Neural cell (in vitro differentiated cells): ENCODE results near the gene APOC4. TPM values are rescaled to one million over a fixed set of nuclear protein-coding genes. Genes with fewer than 3 reads are reported as not detected.

Experiments
- H2AFZ ChIP-seq: fragments of 200-600, 300-800 bp; sonication (generic), shearing (Covaris generic); 2 replicates; pipeline ENCODE4 v1.6.0; 2014; ENCODE audit warnings: low read depth, mild to moderate bottlenecking, antibody characterized with exemption, low read length, moderate library complexity
- H3F3A ChIP-seq: fragments of 200-600 bp; shearing (Covaris generic); 2 replicates; pipeline ENCODE4 v1.6.1; 2016; ENCODE audit warnings: mild to moderate bottlenecking, moderate library complexity, mixed read lengths, antibody characterized with exemption, low read length; ENCODE audit not compliant: insufficient read depth, poor library complexity, severe bottlenecking
- H3K27ac ChIP-seq: fragments of 200-600, 300-800 bp; sonication (generic), shearing (Covaris generic); 2 replicates; pipeline ENCODE4 v1.5.1; 2014; ENCODE audit warnings: mild to moderate bottlenecking, low read length, moderate library complexity
- H3K27me3 ChIP-seq: fragments of 300-800, 200-600 bp; sonication (generic), shearing (Covaris generic); 2 replicates; pipeline ENCODE4 v1.6.0; 2014; ENCODE audit warnings: mild to moderate bottlenecking, low read depth, low read length, moderate library complexity; ENCODE audit not compliant: insufficient read depth
- H3K36me3 ChIP-seq: fragments of 300-800, 200-600 bp; sonication (generic), shearing (Covaris generic); 2 replicates; pipeline ENCODE4 v1.5.1; 2014; ENCODE audit warnings: mild to moderate bottlenecking, antibody characterized with exemption, low read length, moderate library complexity; ENCODE audit not compliant: insufficient read depth
- H3K4me2 ChIP-seq: fragments of 300-800, 200-600 bp; sonication (generic), shearing (Covaris generic); 2 replicates; pipeline ENCODE4 v1.6.0; 2014; ENCODE audit warnings: mild to moderate bottlenecking, low read length
- H3K4me3 ChIP-seq: fragments of 300-800, 200-600 bp; sonication (generic), shearing (Covaris generic); 2 replicates; pipeline ENCODE4 v1.5.1; 2014; ENCODE audit warnings: mild to moderate bottlenecking, low read length, moderate library complexity
- H3K79me2 ChIP-seq: fragments of 200-600 bp; shearing (Covaris generic); replicated peaks from 2 replicates; pipeline ENCODE4 v1.6.0; 2014; ENCODE audit warnings: mild to moderate bottlenecking, low read length, moderate library complexity; ENCODE audit not compliant: insufficient read depth
- H3K9ac ChIP-seq: fragments of 300-800, 200-600 bp; sonication (generic), shearing (Covaris generic); 2 replicates; pipeline ENCODE4 v1.6.1; 2016; ENCODE audit warnings: mild to moderate bottlenecking, low read length, mixed read lengths
- H3K9me2 ChIP-seq: fragments of 200-600 bp; shearing (Covaris generic); 2 replicates; pipeline ENCODE4 v1.6.1; 2016; ENCODE audit warnings: mild to moderate bottlenecking, low read length, mixed read lengths; ENCODE audit not compliant: insufficient read depth
- H3K9me3 ChIP-seq: fragments of 200-600, 300-800 bp; sonication (generic), shearing (Covaris generic); 2 replicates; pipeline ENCODE4 v1.6.1; 2016; ENCODE audit warnings: mild to moderate bottlenecking, mixed run types, low read length, moderate library complexity, mixed read lengths
- H4K20me1 ChIP-seq: fragments of 200-600 bp; shearing (Covaris generic); 2 replicates; pipeline ENCODE4 v1.6.1; 2016; ENCODE audit warnings: mild to moderate bottlenecking, mixed run types; ENCODE audit not compliant: insufficient read depth
- EP300 ChIP-seq: fragments of 450-650 bp; conservative IDR thresholded peaks from 2 replicates; pipeline ENCODE4 v1.6.1; 2014; ENCODE audit warnings: antibody characterized with exemption, mild to moderate bottlenecking, moderate library complexity; ENCODE audit not compliant: poor library complexity, severe bottlenecking
- EZH2 ChIP-seq: fragments of 200-600, 300-800 bp; shearing (Covaris generic), sonication (generic); IDR thresholded peaks from 2 replicates; pipeline ENCODE4 v1.6.1; 2014; ENCODE audit warnings: antibody characterized with exemption, low read length, borderline replicate concordance, mild to moderate bottlenecking; ENCODE audit not compliant: insufficient read depth, poor library complexity, severe bottlenecking
- MXI1 ChIP-seq: fragments of 450-650 bp; conservative IDR thresholded peaks from 2 replicates; pipeline ENCODE4 v1.6.1; 2014; ENCODE audit warnings: antibody characterized with exemption, mild to moderate bottlenecking; ENCODE audit not compliant: poor library complexity, severe bottlenecking
- POLR2AphosphoS5 ChIP-seq: IDR thresholded peaks from 2 replicates; pipeline ENCODE4 v1.6.1; 2012
- RAD21 ChIP-seq: fragments of 450-650 bp; conservative IDR thresholded peaks from 2 replicates; pipeline ENCODE4 v1.6.1; 2014; ENCODE audit warnings: antibody characterized with exemption, mild to moderate bottlenecking, moderate library complexity
- REST ChIP-seq: IDR thresholded peaks from 2 replicates; pipeline ENCODE4 v1.6.1; 2012; ENCODE audit warnings: borderline replicate concordance
- SMC3 ChIP-seq: fragments of 450-650 bp; conservative IDR thresholded peaks from 2 replicates; pipeline ENCODE4 v1.6.1; 2014; ENCODE audit warnings: antibody characterized with exemption, mild to moderate bottlenecking, moderate library complexity; ENCODE audit not compliant: poor library complexity
- TAF1 ChIP-seq: IDR thresholded peaks from 2 replicates; pipeline ENCODE4 v1.6.1; 2012; ENCODE audit warnings: low read depth
- polyA plus RNA-seq: library from polyadenylated mRNA; depleted of rRNA; stranded (reverse); fragments of >200 nt; gene quantifications from 2 replicates; pipeline ENCODE4 v1.2.3, GENCODE V29; 2014
- TF ChIP-seq, protein P1 (sequence below): fragments of 450-650 bp; IDR thresholded peaks from 2 replicates; pipeline ENCODE4 v1.5.1; 2014; ENCODE audit warnings: antibody characterized with exemption, mild to moderate bottlenecking, moderate library complexity; ENCODE audit not compliant: poor library complexity, severe bottlenecking

The APOC4 gene
- polyA plus RNA-seq, 1 donor from 2014 or later, result not detected

DNA sequence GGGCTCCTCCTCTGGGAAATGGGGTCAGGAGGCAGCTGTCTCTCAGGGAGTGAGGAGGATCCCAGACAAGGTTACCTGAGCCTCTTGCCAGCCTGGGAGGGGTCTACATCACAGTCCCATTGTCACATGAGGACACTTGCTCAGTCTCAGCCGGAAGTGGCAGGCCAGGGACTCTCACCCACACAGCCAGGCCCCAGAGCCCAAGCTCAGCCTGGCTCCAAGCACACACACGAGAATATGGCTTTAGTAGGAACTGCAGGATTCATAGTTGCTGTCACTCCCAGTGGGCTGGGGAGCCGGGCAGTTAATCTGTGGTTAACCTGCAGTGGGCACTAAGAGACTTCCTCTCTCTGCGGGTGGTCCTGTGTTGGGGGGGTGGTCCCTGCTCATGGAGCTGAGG, 43.4 kb downstream of the APOC4 start:
- H3K27me3 ChIP-seq, result no peaks in the 10 kb centered on the region
- H3K27ac ChIP-seq, result no peak overlapping the region
- H2AFZ ChIP-seq, result no peak overlapping the region
- no peaks in the 10 kb centered on the region for H3K9me2 ChIP-seq
- H3K4me3 ChIP-seq, result no peak overlapping the region
- TF ChIP-seq EZH2 (no peak), EP300 (no peak), TAF1 (no peak), REST (no peak), SMC3 (no peak)
- TF ChIP-seq, protein P1, sequence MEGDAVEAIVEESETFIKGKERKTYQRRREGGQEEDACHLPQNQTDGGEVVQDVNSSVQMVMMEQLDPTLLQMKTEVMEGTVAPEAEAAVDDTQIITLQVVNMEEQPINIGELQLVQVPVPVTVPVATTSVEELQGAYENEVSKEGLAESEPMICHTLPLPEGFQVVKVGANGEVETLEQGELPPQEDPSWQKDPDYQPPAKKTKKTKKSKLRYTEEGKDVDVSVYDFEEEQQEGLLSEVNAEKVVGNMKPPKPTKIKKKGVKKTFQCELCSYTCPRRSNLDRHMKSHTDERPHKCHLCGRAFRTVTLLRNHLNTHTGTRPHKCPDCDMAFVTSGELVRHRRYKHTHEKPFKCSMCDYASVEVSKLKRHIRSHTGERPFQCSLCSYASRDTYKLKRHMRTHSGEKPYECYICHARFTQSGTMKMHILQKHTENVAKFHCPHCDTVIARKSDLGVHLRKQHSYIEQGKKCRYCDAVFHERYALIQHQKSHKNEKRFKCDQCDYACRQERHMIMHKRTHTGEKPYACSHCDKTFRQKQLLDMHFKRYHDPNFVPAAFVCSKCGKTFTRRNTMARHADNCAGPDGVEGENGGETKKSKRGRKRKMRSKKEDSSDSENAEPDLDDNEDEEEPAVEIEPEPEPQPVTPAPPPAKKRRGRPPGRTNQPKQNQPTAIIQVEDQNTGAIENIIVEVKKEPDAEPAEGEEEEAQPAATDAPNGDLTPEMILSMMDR, result no peak
- no peaks in the 10 kb centered on the region for H3F3A ChIP-seq
- no peak overlapping the region for H3K9ac ChIP-seq
- no peaks in the 10 kb centered on the region for H3K9me3 ChIP-seq
- no peaks in the 10 kb centered on the region for H4K20me1 ChIP-seq
- H3K36me3 ChIP-seq, result no peaks in the 10 kb centered on the region
- no peaks in the 10 kb centered on the region for H3K79me2 ChIP-seq
- no peak overlapping the region for H3K4me2 ChIP-seq

DNA sequence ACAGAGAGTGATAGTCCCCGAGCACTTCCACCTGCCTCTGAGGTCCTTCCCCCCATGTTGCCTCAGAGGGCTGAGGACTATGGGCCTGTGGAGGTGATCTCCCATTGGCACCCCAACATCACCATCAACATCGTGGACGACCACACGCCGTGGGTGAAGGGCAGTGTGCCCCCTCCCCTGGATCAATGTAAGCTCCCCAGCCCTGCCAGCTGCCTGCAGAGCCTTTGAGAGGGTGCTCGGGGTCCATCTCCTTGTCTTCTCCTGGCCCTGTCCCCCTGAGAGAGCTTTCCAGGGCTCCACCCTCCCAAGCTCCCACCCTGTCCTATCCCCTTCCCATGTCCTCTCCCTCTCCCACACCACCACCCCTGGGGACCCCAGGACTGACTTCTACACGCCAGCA, 44.4 kb downstream of the APOC4 start:
- Histone ChIP-seq H3K9ac (no peak overlapping the region), H3K27me3 (no peaks in the 10 kb centered on the region), H3K79me2 (no peaks in the 10 kb centered on the region), H3K9me3 (no peaks in the 10 kb centered on the region), H3K36me3 (no peaks in the 10 kb centered on the region), H3K27ac (no peak overlapping the region), H3K4me2 (no peak overlapping the region), H3K4me3 (no peak overlapping the region), H2AFZ (no peak overlapping the region), H3F3A (no peaks in the 10 kb centered on the region), H4K20me1 (no peaks in the 10 kb centered on the region), H3K9me2 (no peaks in the 10 kb centered on the region)
- no peak for TF ChIP-seq POLR2AphosphoS5

DNA sequence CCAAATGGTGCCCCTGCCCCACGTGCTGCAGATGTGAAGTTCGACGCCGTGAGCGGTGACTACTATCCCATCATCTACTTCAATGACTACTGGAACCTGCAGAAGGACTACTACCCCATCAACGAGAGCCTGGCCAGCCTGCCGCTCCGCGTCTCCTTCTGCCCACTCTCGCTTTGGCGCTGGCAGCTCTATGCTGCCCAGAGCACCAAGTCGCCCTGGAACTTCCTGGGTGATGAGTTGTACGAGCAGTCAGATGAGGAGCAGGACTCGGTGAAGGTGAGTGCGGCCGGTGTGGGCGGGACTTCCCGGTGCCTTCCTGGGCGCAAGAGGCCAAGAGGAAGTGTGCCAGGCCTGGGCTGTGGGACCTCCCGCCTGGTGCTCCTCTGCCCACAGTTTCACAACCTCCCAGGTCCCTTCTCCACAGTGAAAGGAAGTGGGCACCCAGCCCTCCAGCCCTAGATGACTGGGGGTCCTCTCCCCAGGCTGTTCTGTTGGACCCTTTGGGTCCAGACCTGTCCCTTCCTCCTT, 45.2 kb downstream of the APOC4 start:
- no peaks in the 10 kb centered on the region for H4K20me1 ChIP-seq
- H3K9me2 ChIP-seq, result no peaks in the 10 kb centered on the region
- no peak overlapping the region for H3K4me2 ChIP-seq
- H3F3A ChIP-seq, result no peaks in the 10 kb centered on the region
- no peaks in the 10 kb centered on the region for H3K36me3 ChIP-seq
- no peak overlapping the region for H2AFZ ChIP-seq
- no peaks in the 10 kb centered on the region for H3K9me3 ChIP-seq
- no peak overlapping the region for H3K27ac ChIP-seq
- H3K79me2 ChIP-seq, result no peaks in the 10 kb centered on the region
- H3K27me3 ChIP-seq, result no peaks in the 10 kb centered on the region
- H3K9ac ChIP-seq, result no peak overlapping the region
- H3K4me3 ChIP-seq, result no peak overlapping the region
- no peak for TF ChIP-seq TAF1
- no peak for TF ChIP-seq RAD21
- no peak for TF ChIP-seq POLR2AphosphoS5
- TF ChIP-seq REST, result no peak
- TF ChIP-seq SMC3, result no peak
- TF ChIP-seq EP300, result no peak
- no peak for TF ChIP-seq MXI1
- TF ChIP-seq, protein P1, result no peak
- TF ChIP-seq EZH2, result no peak
